ENCODE results near the gene DAAM1. TPM values are rescaled to one million over a fixed set of nuclear protein-coding genes. Genes with fewer than 3 reads are reported as not detected.

DAAM1 gene
- total and polyA plus RNA-seq, 8 donors = 6.2 to 26.7 (median 16.0) TPM

- TF ChIP-seq, protein P1, sequence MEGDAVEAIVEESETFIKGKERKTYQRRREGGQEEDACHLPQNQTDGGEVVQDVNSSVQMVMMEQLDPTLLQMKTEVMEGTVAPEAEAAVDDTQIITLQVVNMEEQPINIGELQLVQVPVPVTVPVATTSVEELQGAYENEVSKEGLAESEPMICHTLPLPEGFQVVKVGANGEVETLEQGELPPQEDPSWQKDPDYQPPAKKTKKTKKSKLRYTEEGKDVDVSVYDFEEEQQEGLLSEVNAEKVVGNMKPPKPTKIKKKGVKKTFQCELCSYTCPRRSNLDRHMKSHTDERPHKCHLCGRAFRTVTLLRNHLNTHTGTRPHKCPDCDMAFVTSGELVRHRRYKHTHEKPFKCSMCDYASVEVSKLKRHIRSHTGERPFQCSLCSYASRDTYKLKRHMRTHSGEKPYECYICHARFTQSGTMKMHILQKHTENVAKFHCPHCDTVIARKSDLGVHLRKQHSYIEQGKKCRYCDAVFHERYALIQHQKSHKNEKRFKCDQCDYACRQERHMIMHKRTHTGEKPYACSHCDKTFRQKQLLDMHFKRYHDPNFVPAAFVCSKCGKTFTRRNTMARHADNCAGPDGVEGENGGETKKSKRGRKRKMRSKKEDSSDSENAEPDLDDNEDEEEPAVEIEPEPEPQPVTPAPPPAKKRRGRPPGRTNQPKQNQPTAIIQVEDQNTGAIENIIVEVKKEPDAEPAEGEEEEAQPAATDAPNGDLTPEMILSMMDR (IDR thresholded peaks at IDR 0.05) = no peak
- ATAC-seq = no peak
- 72 to 89% methylated on average over 5 of the region's 5 CpGs for WGBS, 2 donors
- Histone ChIP-seq H3K4me1 (peaks cover 6 to 19% (median 16%) of the 10 kb centered on the region in 3 donors), H3K27me3 (no peaks in the 10 kb centered on the region), H3K4me3 (no peak overlapping the region), H3K27ac (no peak overlapping the region), H3K36me3 (no peaks in the 10 kb centered on the region), H3K9me3 (no peaks in the 10 kb centered on the region)
- intact Hi-C loops (cut with DNase I) = no loop called here
- no peak for DNase-seq
- FAIRE-seq = no peak
Observed at GRCh38 chr14:59197695-59198262, 9.3 kb downstream of the DAAM1 start.

GRCh38 chr14:59199205-59199604, 10.7 kb downstream of the DAAM1 start:
- 78 to 93% methylated on average over 5 of the region's 5 CpGs for WGBS, 2 donors

GRCh38 chr14:59199614-59200013, 11.1 kb downstream of the DAAM1 start:
- Histone ChIP-seq H3K4me1 (peaks cover 0 to 12% (median 11%) of the 10 kb centered on the region in 3 donors), H3K36me3 (no peaks in the 10 kb centered on the region), H3K4me3 (no peak overlapping the region), H3K27me3 (no peaks in the 10 kb centered on the region), H3K9me3 (no peaks in the 10 kb centered on the region), H3K27ac (no peak overlapping the region)
- FAIRE-seq = no peak
- TF ChIP-seq, protein P1 (IDR thresholded peaks at IDR 0.05) = no peak
- 63 to 79% methylated on average over 1 of the region's 1 CpG for WGBS, 2 donors
- ATAC-seq = no peak
- DNase-seq = no peak
- intact Hi-C loops (cut with DNase I) = no loop called here

More at GRCh38 chr14:59199205-59199604, 10.7 kb downstream of the DAAM1 start:
- no peak overlapping the region for H3K27ac ChIP-seq
- DNase-seq (no peak), ATAC-seq (no peak), FAIRE-seq (no peak)
- TF ChIP-seq, protein P1 (IDR thresholded peaks at IDR 0.05) = no peak
- H3K36me3 ChIP-seq = no peaks in the 10 kb centered on the region
- no peaks in the 10 kb centered on the region for H3K9me3 ChIP-seq
- intact Hi-C loops (cut with DNase I) = no loop called here
- H3K4me3 ChIP-seq = no peak overlapping the region
- H3K4me1 ChIP-seq = peaks cover under 1 to 14% (median 14%) of the 10 kb centered on the region in 3 donors
- H3K27me3 ChIP-seq = no peaks in the 10 kb centered on the region

DNA sequence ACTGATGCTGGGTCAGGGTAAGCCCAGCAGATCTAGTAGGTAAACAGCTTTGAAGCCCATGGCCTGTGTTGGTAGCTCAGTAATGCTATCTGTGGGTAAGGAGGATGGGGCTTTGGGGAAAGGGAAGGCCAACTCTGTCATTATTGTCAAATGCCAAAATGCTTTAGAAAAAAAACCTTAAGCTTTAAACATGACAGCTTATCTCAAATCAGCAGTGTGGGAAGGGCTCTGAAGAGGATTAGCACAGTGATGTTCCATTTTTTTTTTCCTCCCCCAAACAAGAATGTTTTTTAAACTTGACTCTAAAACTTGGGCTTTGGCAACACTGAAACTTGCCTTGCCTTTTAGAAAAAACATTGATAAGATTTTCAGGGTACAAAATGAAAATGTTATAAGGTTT, 11.7 kb downstream of the DAAM1 start:
- Histone ChIP-seq H3K27me3 (no peaks in the 10 kb centered on the region), H3K4me1 (peaks cover 0 to 9% (median 8%) of the 10 kb centered on the region in 3 donors), H3K36me3 (no peaks in the 10 kb centered on the region), H3K27ac (no peak overlapping the region), H3K9me3 (no peaks in the 10 kb centered on the region), H3K4me3 (no peak overlapping the region)
- TF ChIP-seq, protein P1 (IDR thresholded peaks at IDR 0.05) = no peak
- no peak for FAIRE-seq
- ATAC-seq = no peak
- no peak for DNase-seq
- intact Hi-C loops (cut with DNase I) = no loop called here

DNA sequence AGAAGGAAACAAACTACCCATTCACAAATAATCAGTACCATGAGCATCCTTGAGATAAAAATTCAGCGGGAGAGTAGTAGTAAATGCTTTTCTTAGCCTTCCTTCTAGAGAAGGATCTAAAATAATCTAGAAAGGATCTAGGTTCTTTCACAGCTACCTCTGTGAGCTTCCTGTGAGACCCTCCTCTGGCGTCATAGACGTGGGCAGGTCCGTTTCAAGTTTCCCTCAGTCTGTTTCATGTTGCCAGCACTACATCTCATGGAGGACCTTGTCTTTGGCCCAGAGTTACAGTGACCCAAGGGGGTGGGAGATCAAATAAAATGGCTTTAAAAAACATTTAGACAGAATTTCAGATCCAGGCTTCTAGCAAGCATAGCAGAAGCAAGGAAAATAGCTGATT, 13.6 kb downstream of the DAAM1 start:
- Histone ChIP-seq H3K27ac (no peak overlapping the region), H3K27me3 (no peaks in the 10 kb centered on the region), H3K36me3 (no peaks in the 10 kb centered on the region), H3K4me3 (no peak overlapping the region), H3K9me3 (no peaks in the 10 kb centered on the region), H3K4me1 (peaks cover 0 to 4% (median 0%) of the 10 kb centered on the region in 3 donors)
- TF ChIP-seq, protein P1 (IDR thresholded peaks at IDR 0.05) = no peak
- FAIRE-seq (no peak), ATAC-seq (no peak), DNase-seq (no peak)
- intact Hi-C loops (cut with DNase I) = no loop called here
- 86 to 87% methylated on average over 4 of the region's 4 CpGs for WGBS, 2 donors
